ENCODE measurements around the gene CXCR6. TPM values are rescaled to one million over a fixed set of nuclear protein-coding genes. Genes with fewer than 3 reads are reported as not detected.

CXCR6 gene
- total RNA-seq, 2 donors from 2014 or later = 2.0 to 13.1 TPM

DNA sequence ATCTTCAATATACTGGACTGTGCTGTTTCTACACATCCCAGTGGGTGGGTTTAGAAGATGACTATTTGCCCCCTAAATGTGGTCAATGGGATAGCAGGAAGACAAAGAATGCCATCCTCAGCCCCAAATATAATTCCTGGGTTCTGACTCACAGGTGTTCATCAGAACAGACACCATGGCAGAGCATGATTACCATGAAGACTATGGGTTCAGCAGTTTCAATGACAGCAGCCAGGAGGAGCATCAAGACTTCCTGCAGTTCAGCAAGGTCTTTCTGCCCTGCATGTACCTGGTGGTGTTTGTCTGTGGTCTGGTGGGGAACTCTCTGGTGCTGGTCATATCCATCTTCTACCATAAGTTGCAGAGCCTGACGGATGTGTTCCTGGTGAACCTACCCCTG lies 3.0 kb downstream of the CXCR6 start:
- Mint-ChIP-seq H3K36me3 (ENCODE audit: insufficient read depth in 2 of 2) (peaks cover 30 to 42% of the 10 kb centered on the region in 2 donors), H3K4me1 (ENCODE audit: low read depth) (peaks cover 93% of the 10 kb centered on the region), H3K4me3 (peak overlapping the region in 1 of 2 donors; percentile 73), H3K27ac (no peak overlapping the region), H3K9me3 (no peaks in the 10 kb centered on the region), H3K27me3 (ENCODE audit: low read depth) (peaks cover 20% of the 10 kb centered on the region)
- peak in 1 of 2 donors; percentile 28 for DNase-seq
- ATAC-seq (replicated peaks in 1 of 2) = no peak

DNA sequence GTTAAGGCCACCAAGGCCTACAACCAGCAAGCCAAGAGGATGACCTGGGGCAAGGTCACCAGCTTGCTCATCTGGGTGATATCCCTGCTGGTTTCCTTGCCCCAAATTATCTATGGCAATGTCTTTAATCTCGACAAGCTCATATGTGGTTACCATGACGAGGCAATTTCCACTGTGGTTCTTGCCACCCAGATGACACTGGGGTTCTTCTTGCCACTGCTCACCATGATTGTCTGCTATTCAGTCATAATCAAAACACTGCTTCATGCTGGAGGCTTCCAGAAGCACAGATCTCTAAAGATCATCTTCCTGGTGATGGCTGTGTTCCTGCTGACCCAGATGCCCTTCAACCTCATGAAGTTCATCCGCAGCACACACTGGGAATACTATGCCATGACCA lies 3.6 kb downstream of the CXCR6 start:
- Mint-ChIP-seq H3K27me3 (ENCODE audit: low read depth) (peaks cover 18% of the 10 kb centered on the region), H3K9me3 (no peaks in the 10 kb centered on the region), H3K36me3 (ENCODE audit: insufficient read depth in 2 of 2) (peaks cover 28 to 46% of the 10 kb centered on the region in 2 donors), H3K4me3 (peak overlapping the region in 1 of 2 donors; percentile 10), H3K4me1 (ENCODE audit: low read depth) (peaks cover 98% of the 10 kb centered on the region), H3K27ac (no peak overlapping the region)
- ATAC-seq (replicated peaks in 1 of 2) (no peak), DNase-seq (peak in 1 of 2 donors; percentile 46)

DNA sequence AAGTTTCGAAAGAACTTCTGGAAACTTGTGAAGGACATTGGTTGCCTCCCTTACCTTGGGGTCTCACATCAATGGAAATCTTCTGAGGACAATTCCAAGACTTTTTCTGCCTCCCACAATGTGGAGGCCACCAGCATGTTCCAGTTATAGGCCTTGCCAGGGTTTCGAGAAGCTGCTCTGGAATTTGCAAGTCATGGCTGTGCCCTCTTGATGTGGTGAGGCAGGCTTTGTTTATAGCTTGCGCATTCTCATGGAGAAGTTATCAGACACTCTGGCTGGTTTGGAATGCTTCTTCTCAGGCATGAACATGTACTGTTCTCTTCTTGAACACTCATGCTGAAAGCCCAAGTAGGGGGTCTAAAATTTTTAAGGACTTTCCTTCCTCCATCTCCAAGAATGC lies 4.1 kb downstream of the CXCR6 start:
- peak overlapping the region in 1 of 2 donors; percentile 66 for H3K4me3 Mint-ChIP-seq
- H3K36me3 Mint-ChIP-seq (ENCODE audit: insufficient read depth in 2 of 2) = peaks cover 33 to 48% of the 10 kb centered on the region in 2 donors
- no peaks in the 10 kb centered on the region for H3K9me3 Mint-ChIP-seq
- H3K27ac Mint-ChIP-seq = no peak overlapping the region
- ATAC-seq (replicated peaks in 1 of 2) = no peak
- peaks cover 13% of the 10 kb centered on the region for H3K27me3 Mint-ChIP-seq (ENCODE audit: low read depth)
- no peak for DNase-seq
- peaks cover 98% of the 10 kb centered on the region for H3K4me1 Mint-ChIP-seq (ENCODE audit: low read depth)

DNA sequence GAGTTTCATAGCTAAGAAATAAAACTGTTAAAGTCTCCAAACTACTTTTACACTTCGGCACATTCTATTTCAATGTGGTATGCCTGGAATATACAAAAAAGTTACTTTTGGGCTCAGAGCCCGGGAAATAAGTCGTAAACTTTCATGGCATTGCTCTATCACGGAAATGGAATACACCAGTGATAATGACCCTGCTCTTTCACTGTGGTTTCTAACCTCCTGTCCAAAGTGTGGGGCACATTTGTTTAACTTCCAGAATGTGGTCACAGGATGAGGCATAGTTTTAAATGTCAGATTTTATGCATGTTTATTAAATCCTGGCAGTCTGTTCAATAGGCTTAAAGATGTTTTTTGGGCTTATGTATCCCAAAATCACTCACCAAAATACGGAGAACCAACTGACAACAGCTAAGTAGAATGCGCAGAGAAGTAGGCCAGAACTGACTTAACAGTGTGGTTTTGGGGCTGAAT lies 5.1 kb downstream of the CXCR6 start:
- Mint-ChIP-seq H3K4me3 (peak overlapping the region in 1 of 2 donors; percentile 66), H3K27ac (peak overlapping the region; percentile 77), H3K27me3 (ENCODE audit: low read depth) (peaks cover 11% of the 10 kb centered on the region), H3K9me3 (no peaks in the 10 kb centered on the region), H3K36me3 (ENCODE audit: insufficient read depth in 2 of 2) (peaks cover 42 to 52% of the 10 kb centered on the region in 2 donors), H3K4me1 (ENCODE audit: low read depth) (peaks cover 94% of the 10 kb centered on the region)
- DNase-seq (no peak), ATAC-seq (replicated peaks in 1 of 2) (no peak)

DNA sequence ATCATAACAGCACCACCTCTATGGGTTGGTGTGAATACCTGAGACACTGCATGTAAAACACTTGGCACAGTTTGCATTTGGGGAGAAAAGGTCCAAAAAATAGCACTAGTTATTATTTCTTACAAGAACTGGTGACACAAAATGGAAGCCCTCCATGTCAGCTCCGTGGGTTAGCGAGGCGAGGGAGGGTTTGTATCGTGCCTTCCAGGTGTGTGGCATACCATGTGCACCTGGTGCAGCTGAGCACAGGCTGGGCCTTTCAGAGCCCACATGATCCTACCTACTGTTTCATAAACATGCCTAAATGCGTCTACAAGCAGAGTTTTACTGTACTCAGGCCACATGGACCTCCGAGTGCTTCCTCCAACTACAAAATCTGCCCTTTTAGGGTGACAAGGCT lies 5.6 kb downstream of the CXCR6 start:
- Mint-ChIP-seq H3K27ac (peak overlapping the region; percentile 77), H3K36me3 (ENCODE audit: insufficient read depth in 2 of 2) (peaks cover 45 to 52% of the 10 kb centered on the region in 2 donors), H3K4me1 (ENCODE audit: low read depth) (peaks cover 91% of the 10 kb centered on the region), H3K27me3 (ENCODE audit: low read depth) (peaks cover 11% of the 10 kb centered on the region), H3K4me3 (peak overlapping the region in 1 of 2 donors; percentile 66), H3K9me3 (no peaks in the 10 kb centered on the region)
- ATAC-seq (replicated peaks in 1 of 2) (no peak), DNase-seq (no peak)

DNA sequence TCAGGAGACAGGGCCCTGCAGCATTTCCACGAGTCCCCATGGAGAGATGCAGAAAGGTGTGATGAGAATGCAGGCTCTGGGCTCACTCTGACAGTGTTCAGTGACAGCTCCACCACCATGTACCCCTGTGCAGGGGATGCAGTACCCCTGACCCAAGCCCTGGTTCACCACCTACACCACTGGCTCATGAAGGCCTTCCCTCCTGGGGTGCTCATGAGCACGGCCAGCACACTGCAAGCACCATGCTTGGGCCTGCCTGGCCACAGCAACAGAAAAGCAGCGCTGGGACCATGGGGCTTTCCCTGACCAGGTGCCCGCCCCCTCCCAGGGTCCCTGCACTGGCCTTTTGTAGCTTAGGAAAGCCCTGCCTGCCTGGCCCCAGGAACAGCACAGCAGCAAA lies 6.2 kb downstream of the CXCR6 start:
- Mint-ChIP-seq H3K4me1 (ENCODE audit: low read depth) (peaks cover 85% of the 10 kb centered on the region), H3K9me3 (no peaks in the 10 kb centered on the region), H3K4me3 (peak overlapping the region in 1 of 2 donors; percentile 33), H3K27ac (no peak overlapping the region), H3K36me3 (ENCODE audit: insufficient read depth in 2 of 2) (peaks cover 49 to 55% of the 10 kb centered on the region in 2 donors), H3K27me3 (ENCODE audit: low read depth) (peaks cover 11% of the 10 kb centered on the region)
- no peak for ATAC-seq (replicated peaks in 1 of 2)
- DNase-seq = no peak

DNA sequence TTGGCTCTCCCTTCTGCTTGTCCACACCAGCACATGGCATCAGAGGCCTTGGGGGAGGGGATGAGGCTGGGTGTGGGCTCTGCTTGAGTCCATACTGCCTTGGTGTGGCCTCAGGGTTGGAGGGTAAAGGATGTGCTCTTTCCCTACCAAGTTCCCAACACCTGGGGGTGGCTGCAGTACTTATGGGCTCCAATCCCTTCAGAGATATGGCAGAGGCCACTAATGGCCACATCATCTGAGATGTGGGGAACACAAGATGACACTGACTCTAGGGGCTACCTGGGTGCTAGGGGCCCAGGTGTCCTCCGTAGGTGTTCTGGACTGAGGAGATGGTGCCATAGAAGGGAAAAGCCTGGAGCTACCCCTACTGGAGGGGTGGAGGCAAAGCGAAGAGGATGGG lies 6.9 kb downstream of the CXCR6 start:
- peak overlapping the region; percentile 89 for H3K27ac Mint-ChIP-seq
- ATAC-seq (replicated peaks in 1 of 2) (no peak), DNase-seq (no peak)
- peaks cover 54 to 59% of the 10 kb centered on the region in 2 donors for H3K36me3 Mint-ChIP-seq (ENCODE audit: insufficient read depth in 2 of 2)
- peak overlapping the region; percentile 13 to 33 for H3K4me3 Mint-ChIP-seq
- H3K9me3 Mint-ChIP-seq = no peaks in the 10 kb centered on the region
- peaks cover 7% of the 10 kb centered on the region for H3K27me3 Mint-ChIP-seq (ENCODE audit: low read depth)
- peaks cover 79% of the 10 kb centered on the region for H3K4me1 Mint-ChIP-seq (ENCODE audit: low read depth)

DNA sequence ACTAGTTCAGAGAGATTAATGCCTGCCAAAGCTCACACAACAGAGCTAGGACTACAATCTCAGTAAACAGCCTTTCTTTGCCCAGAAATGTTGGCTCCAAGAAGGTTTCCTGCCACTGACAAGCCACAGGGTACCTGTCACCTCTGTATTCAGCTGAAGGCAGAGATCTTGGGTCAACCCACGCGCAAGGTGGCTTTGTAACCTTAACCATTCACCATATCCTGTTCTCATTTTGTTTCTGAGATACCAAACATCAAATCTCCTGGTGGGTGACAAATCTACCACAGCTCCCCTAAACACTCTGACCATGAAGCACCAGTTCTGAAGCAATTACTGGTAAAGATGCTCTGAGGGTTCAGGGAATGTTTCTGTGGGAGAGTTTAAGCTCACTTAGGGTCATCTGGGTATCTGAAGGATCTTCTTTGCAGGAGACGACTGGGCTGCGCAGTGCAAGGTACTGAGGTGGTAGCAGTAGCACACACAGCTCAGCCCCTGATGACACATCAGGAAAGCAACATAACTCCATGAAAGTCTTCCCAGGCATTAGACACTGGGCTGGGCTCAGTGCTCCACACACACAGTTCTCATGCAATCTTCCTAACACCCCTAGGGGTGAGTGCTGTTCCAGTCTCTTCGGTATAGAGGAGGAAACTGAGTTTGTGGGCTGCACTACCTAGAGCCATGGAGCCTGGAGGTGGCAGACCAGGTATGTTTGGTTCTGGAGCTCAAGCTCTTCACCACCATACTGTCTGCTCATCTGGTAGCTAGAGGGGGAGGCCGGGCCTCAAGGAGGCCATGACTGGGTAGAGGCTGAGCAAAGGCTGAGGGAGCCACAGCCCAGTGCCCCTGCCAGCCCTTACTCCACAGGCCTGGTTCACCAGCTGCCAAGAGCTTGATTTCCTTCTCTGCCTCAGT lies 7.7 kb downstream of the CXCR6 start:
- Mint-ChIP-seq H3K4me3 (peak overlapping the region; percentile 33 to 45), H3K4me1 (ENCODE audit: low read depth) (peaks cover 71% of the 10 kb centered on the region), H3K27ac (peak overlapping the region; percentile 89), H3K27me3 (ENCODE audit: low read depth) (no peaks in the 10 kb centered on the region), H3K36me3 (ENCODE audit: insufficient read depth in 2 of 2) (peaks cover 53 to 59% of the 10 kb centered on the region in 2 donors), H3K9me3 (no peaks in the 10 kb centered on the region)
- ATAC-seq (replicated peaks in 1 of 2) = peak; percentile 81 to 88
- peak; percentile 80 to 85 for DNase-seq

DNA sequence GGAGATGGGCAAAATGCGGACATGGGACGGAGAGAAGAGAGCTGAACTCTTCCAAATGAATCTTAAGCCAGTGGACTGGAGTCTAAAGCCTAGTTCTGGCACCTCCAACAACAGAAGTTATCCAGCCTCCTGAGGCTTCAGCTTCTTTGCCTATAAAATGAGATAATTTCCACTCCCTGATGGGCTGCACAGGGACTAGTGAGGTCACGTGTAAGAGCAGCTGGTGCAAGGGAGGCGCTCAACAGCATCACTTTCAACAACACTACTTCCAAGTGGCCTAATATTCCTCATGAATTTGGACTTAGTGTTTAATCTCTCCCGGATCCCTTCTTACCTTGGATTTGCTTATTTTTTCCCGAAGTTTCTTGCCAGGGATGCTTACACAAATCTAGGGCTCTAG lies 8.7 kb downstream of the CXCR6 start:
- H3K4me3 Mint-ChIP-seq = peak overlapping the region in 1 of 2 donors; percentile 48
- peaks cover 53 to 54% of the 10 kb centered on the region in 2 donors for H3K36me3 Mint-ChIP-seq (ENCODE audit: insufficient read depth in 2 of 2)
- no peak for ATAC-seq (replicated peaks in 1 of 2)
- H3K9me3 Mint-ChIP-seq = no peaks in the 10 kb centered on the region
- peaks cover 61% of the 10 kb centered on the region for H3K4me1 Mint-ChIP-seq (ENCODE audit: low read depth)
- H3K27me3 Mint-ChIP-seq (ENCODE audit: low read depth) = no peaks in the 10 kb centered on the region
- H3K27ac Mint-ChIP-seq = peak overlapping the region; percentile 48
- DNase-seq = no peak

DNA sequence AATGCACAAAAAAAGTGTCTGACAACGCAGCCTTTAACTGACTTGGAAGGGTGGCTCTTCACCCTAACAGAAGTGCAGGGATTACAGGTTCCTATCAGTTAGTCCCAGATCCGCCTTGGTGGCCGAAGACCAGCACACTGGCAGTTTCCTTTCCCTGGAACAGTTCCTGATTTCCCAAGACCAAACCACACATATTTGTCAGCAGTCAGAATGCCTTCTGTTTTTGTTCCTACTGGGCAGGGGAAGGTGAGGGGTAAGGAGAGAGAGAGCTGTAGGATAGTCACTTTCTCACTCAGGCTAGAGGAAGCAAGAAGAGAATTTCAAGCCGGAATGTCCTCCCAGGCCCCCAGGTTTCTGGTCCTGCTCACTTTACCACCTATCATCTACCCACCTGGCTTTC lies 9.2 kb downstream of the CXCR6 start:
- H3K4me1 Mint-ChIP-seq (ENCODE audit: low read depth) = peaks cover 57% of the 10 kb centered on the region
- DNase-seq (no peak), ATAC-seq (replicated peaks in 1 of 2) (no peak)
- H3K27me3 Mint-ChIP-seq (ENCODE audit: low read depth) = no peaks in the 10 kb centered on the region
- H3K36me3 Mint-ChIP-seq (ENCODE audit: insufficient read depth in 2 of 2) = peaks cover 48 to 52% of the 10 kb centered on the region in 2 donors
- H3K27ac Mint-ChIP-seq = no peak overlapping the region
- peak overlapping the region in 1 of 2 donors; percentile 48 for H3K4me3 Mint-ChIP-seq
- H3K9me3 Mint-ChIP-seq = no peaks in the 10 kb centered on the region

DNA sequence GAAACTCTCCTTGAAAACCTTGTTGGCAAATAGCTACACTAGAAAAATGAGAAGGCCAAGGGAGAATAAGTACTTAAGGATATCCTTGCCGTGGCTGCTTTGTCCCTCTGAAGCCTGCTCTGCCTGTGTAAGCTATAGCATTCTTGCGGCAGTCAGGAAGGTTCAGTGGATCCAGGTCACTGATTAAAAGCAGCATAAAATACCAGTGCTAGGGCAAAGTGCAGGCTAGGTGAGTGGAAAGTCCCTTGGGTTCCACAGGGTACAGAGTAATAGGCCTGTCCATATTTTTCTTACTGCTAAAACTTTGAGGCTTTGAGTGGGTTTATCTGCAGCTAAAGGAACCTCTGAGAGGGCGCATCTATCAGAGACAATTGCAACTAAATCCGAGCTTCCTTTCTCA lies 10.3 kb downstream of the CXCR6 start:
- Mint-ChIP-seq H3K9me3 (no peaks in the 10 kb centered on the region), H3K4me1 (ENCODE audit: low read depth) (peaks cover 48% of the 10 kb centered on the region), H3K36me3 (ENCODE audit: insufficient read depth in 2 of 2) (peaks cover 45 to 52% of the 10 kb centered on the region in 2 donors), H3K4me3 (no peak overlapping the region), H3K27me3 (ENCODE audit: low read depth) (no peaks in the 10 kb centered on the region), H3K27ac (no peak overlapping the region)
- DNase-seq = no peak
- no peak for ATAC-seq (replicated peaks in 1 of 2)

DNA sequence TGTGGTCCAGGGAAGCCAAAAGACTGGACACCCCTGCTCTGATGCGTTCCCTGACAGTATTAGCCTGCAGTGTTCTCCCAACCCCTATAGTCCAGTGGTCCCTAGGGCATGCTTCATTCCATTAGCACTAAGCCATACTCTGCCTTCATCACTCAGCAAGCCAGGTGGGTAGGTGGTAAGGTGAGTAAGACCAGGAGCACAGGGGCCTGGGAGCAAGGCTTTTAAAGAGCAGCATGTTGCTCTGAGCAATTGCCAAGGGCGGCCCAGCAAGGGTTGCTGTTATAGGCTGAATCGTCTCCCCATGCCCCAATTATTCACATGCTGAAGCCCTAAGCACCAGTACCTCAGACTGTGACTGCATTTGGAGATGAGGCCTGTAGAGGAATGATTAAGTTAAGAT lies 11.0 kb downstream of the CXCR6 start:
- no peak overlapping the region for H3K4me3 Mint-ChIP-seq
- no peaks in the 10 kb centered on the region for H3K9me3 Mint-ChIP-seq
- ATAC-seq (replicated peaks in 1 of 2) (no peak), DNase-seq (no peak)
- H3K4me1 Mint-ChIP-seq (ENCODE audit: low read depth) = peaks cover 48% of the 10 kb centered on the region
- H3K27me3 Mint-ChIP-seq (ENCODE audit: low read depth) = no peaks in the 10 kb centered on the region
- no peak overlapping the region for H3K27ac Mint-ChIP-seq
- peaks cover 47 to 54% of the 10 kb centered on the region in 2 donors for H3K36me3 Mint-ChIP-seq (ENCODE audit: insufficient read depth in 2 of 2)

DNA sequence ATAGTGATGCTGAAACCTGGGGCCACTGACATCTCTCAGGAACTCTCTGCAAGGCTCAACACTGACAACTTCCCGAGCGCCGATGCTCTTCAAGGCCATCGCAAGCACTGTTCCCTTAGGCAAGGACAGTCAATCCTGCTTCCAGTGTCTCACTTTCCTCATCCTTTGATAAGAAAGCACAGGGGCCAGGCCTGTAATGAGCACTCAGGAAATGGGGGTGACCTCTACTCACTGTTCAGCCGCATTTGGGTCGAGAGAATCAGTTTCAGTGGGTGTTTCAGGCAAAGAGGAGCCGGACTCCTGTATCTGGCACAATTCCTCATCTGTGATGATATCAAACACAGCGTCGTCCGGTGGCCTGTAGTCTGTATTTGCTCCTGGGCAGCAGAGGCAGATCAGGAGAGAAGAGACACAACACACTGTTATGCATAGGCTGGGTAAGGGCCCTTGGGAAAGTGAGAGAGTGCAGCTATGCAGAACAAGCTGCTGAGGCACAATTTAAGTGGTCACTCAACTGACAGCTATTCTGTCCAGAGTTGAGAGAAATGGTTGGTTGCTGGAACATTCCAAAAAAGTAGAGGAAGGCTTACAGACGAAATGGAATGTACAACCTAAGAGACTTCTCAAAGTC lies 11.9 kb downstream of the CXCR6 start:
- H3K4me3 Mint-ChIP-seq = no peak overlapping the region
- H3K27ac Mint-ChIP-seq = no peak overlapping the region
- H3K27me3 Mint-ChIP-seq (ENCODE audit: low read depth) = no peaks in the 10 kb centered on the region
- peaks cover 48% of the 10 kb centered on the region for H3K4me1 Mint-ChIP-seq (ENCODE audit: low read depth)
- H3K9me3 Mint-ChIP-seq = no peaks in the 10 kb centered on the region
- no peak for ATAC-seq (replicated peaks in 1 of 2)
- peaks cover 47 to 52% of the 10 kb centered on the region in 2 donors for H3K36me3 Mint-ChIP-seq (ENCODE audit: insufficient read depth in 2 of 2)
- DNase-seq = no peak
